Smooth muscle cell (in vitro differentiated cells): ENCODE measurements around the gene UACA. TPM values are rescaled to one million over a fixed set of nuclear protein-coding genes. Genes with fewer than 3 reads are reported as not detected.

Experiments
- DNase-seq: peaks from one replicate; lab custom pipeline; 2025; ENCODE audit not compliant: unreplicated experiment; lab: John Stamatoyannopoulos, UW
- H2AFZ ChIP-seq: fragments of 200-600 bp; sonication (generic); 2 replicates; pipeline ENCODE4 v1.6.0; 2016; ENCODE audit warnings: antibody characterized with exemption, low read depth, mild to moderate bottlenecking
- H3F3A ChIP-seq: fragments of 200-600 bp; sonication (generic); 2 replicates; pipeline ENCODE4 v1.6.0; 2017; ENCODE audit warnings: antibody characterized with exemption, low read depth
- H3K27ac ChIP-seq: fragments of 200-600 bp; sonication (generic); 2 replicates; pipeline ENCODE4 v1.5.1; 2016; ENCODE audit warnings: low read depth, mild to moderate bottlenecking
- H3K27me3 ChIP-seq: fragments of 200-600 bp; sonication (generic); 2 replicates; pipeline ENCODE4 v1.6.1; 2016; ENCODE audit warnings: low read depth, mild to moderate bottlenecking
- H3K36me3 ChIP-seq: fragments of 200-600 bp; sonication (generic); 2 replicates; pipeline ENCODE4 v1.5.1; 2016; ENCODE audit warnings: low read depth
- H3K4me1 ChIP-seq: fragments of 200-600 bp; sonication (generic); 2 replicates; pipeline ENCODE4 v1.5.1; 2016; ENCODE audit warnings: low read depth
- H3K4me2 ChIP-seq: fragments of 200-600 bp; sonication (generic); 2 replicates; pipeline ENCODE4 v1.6.0; 2016; ENCODE audit warnings: mild to moderate bottlenecking
- H3K4me3 ChIP-seq: fragments of 200-600 bp; sonication (generic); 2 replicates; pipeline ENCODE4 v1.5.1; 2016; ENCODE audit warnings: mild to moderate bottlenecking
- H3K79me2 ChIP-seq: fragments of 200-600 bp; sonication (generic); 2 replicates; pipeline ENCODE4 v1.6.0; 2016; ENCODE audit warnings: low read depth, mild to moderate bottlenecking
- H3K9ac ChIP-seq: fragments of 200-600 bp; sonication (generic); 2 replicates; pipeline ENCODE4 v1.6.0; 2016; ENCODE audit warnings: low read depth
- H3K9me3 ChIP-seq: fragments of 200-600 bp; sonication (generic); replicated peaks from 2 replicates; pipeline ENCODE4 v1.5.1; 2016; ENCODE audit warnings: low read depth
- H4K20me1 ChIP-seq: fragments of 200-600 bp; sonication (generic); 2 replicates; pipeline ENCODE4 v1.6.0; 2016; ENCODE audit warnings: low read depth
- WGBS: methylation state at CpG from one replicate; pipeline ENCODE4 v1.1.7; 2016; ENCODE audit warnings: low lambda C conversion rate; 5-methylcytosine and 5-hydroxymethylcytosine counted together
- polyA plus RNA-seq: library from polyadenylated mRNA; unstranded; fragments of >200 nt; fragmentation: Nextera tagmentation; extraction: Ambion mirVana; gene quantifications from 2 replicates; pipeline ENCODE4 v1.2.1, GENCODE V29; 2016
- total RNA-seq: library from RNA; depleted of rRNA; stranded (reverse); fragments of >200 nt; gene quantifications from 2 replicates; pipeline ENCODE4 v1.2.3, GENCODE V29; 2014
- TF ChIP-seq, protein P1 (sequence below): fragments of 200-600 bp; sonication (generic); IDR thresholded peaks from 2 replicates; pipeline ENCODE4 v1.5.1; 2017; ENCODE audit warnings: borderline replicate concordance, mild to moderate bottlenecking, antibody characterized with exemption; ENCODE audit not compliant: insufficient read depth, poor library complexity, severe bottlenecking

The UACA gene
- total and polyA plus RNA-seq, 2 experiments from 2014 or later, result 109 to 153 TPM

DNA sequence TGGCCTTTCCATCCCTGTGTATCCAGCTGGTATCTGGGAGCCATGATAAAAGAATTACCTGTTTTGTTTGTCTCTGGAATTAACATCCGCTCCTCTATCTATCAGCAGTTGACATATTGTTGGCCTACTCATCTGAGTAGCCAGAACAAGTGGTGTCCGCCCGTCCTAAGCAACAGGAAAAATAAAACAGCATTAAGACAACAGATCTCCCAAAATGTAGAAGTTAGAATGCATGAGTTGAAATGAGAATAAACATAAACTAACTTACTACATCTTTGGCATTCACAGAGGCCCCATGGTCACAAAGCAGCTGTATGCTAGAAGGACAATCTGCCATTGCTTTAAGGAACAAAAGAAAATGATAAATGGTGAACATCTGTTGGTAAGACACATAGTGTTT lies 75.9 kb downstream of the UACA start:
- H3F3A ChIP-seq, result no peaks in the 10 kb centered on the region
- no peaks in the 10 kb centered on the region for H3K9me3 ChIP-seq
- H3K4me3 ChIP-seq, result no peak overlapping the region
- H3K79me2 ChIP-seq, result peaks cover 36% of the 10 kb centered on the region
- peaks cover 26% of the 10 kb centered on the region for H3K36me3 ChIP-seq
- H3K4me1 ChIP-seq, result no peaks in the 10 kb centered on the region
- DNase-seq, result no peak
- TF ChIP-seq, protein P1, sequence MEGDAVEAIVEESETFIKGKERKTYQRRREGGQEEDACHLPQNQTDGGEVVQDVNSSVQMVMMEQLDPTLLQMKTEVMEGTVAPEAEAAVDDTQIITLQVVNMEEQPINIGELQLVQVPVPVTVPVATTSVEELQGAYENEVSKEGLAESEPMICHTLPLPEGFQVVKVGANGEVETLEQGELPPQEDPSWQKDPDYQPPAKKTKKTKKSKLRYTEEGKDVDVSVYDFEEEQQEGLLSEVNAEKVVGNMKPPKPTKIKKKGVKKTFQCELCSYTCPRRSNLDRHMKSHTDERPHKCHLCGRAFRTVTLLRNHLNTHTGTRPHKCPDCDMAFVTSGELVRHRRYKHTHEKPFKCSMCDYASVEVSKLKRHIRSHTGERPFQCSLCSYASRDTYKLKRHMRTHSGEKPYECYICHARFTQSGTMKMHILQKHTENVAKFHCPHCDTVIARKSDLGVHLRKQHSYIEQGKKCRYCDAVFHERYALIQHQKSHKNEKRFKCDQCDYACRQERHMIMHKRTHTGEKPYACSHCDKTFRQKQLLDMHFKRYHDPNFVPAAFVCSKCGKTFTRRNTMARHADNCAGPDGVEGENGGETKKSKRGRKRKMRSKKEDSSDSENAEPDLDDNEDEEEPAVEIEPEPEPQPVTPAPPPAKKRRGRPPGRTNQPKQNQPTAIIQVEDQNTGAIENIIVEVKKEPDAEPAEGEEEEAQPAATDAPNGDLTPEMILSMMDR, result no peak
- no peak overlapping the region for H3K4me2 ChIP-seq
- no peaks in the 10 kb centered on the region for H3K27me3 ChIP-seq
- H3K9ac ChIP-seq, result no peak overlapping the region
- peaks cover 28% of the 10 kb centered on the region for H4K20me1 ChIP-seq
- WGBS, result 92% methylated on average over 3 of the region's 3 CpGs
- H2AFZ ChIP-seq, result no peak overlapping the region
- H3K27ac ChIP-seq, result no peak overlapping the region

DNA sequence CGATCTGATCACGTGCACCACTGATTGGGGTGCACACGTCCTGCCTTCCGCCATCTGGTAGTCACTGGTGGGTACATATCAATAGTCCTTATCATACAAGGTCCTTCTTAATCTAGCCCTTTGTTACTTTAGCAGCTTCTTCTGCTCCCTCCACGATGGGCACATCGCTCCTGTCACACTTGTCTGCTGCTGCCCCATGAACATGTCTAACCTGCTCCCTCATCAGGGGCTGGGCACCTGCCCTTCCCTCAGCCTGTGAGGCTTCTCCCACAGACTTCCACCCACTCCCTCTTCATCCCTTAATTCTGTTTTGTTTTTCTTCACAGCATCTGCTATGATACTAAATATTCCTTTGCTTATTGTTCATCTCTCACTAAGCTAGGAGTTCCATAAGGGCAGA lies 82.5 kb downstream of the UACA start:
- Histone ChIP-seq H4K20me1 (peaks cover 22% of the 10 kb centered on the region), H3K4me3 (no peak overlapping the region), H3K79me2 (no peaks in the 10 kb centered on the region), H3K36me3 (peaks cover 20% of the 10 kb centered on the region), H3K9ac (no peak overlapping the region), H2AFZ (no peak overlapping the region), H3K4me2 (no peak overlapping the region), H3K4me1 (no peaks in the 10 kb centered on the region), H3K9me3 (no peaks in the 10 kb centered on the region), H3F3A (no peaks in the 10 kb centered on the region), H3K27ac (no peak overlapping the region), H3K27me3 (no peaks in the 10 kb centered on the region)
- DNase-seq, result no peak
- TF ChIP-seq, protein P1, result no peak
- 84% methylated on average over 6 of the region's 6 CpGs for WGBS

DNA sequence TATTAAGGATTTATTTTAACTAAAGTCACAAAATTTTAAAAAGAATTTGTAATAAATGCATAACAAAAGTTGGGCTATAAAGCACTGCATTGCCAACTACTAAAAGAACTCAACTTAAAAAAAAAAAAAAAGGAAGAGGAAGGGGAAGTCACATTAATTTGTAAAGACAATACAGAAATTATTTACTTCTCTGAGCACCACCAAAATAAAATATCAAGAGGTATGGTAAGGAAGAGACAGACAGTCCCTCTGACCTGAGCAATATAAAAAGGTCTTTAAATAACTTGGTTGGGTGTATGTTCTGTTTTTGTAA lies 83.5 kb downstream of the UACA start:
- H3K4me2 ChIP-seq, result no peak overlapping the region
- no peak overlapping the region for H3K9ac ChIP-seq
- no peaks in the 10 kb centered on the region for H3F3A ChIP-seq
- H3K79me2 ChIP-seq, result no peaks in the 10 kb centered on the region
- no peak overlapping the region for H3K27ac ChIP-seq
- peaks cover 19% of the 10 kb centered on the region for H4K20me1 ChIP-seq
- H3K27me3 ChIP-seq, result no peaks in the 10 kb centered on the region
- TF ChIP-seq, protein P1, result no peak
- DNase-seq, result no peak
- peaks cover 23% of the 10 kb centered on the region for H3K36me3 ChIP-seq
- no peak overlapping the region for H2AFZ ChIP-seq
- H3K4me3 ChIP-seq, result no peak overlapping the region
- no peaks in the 10 kb centered on the region for H3K9me3 ChIP-seq
- no peaks in the 10 kb centered on the region for H3K4me1 ChIP-seq

DNA sequence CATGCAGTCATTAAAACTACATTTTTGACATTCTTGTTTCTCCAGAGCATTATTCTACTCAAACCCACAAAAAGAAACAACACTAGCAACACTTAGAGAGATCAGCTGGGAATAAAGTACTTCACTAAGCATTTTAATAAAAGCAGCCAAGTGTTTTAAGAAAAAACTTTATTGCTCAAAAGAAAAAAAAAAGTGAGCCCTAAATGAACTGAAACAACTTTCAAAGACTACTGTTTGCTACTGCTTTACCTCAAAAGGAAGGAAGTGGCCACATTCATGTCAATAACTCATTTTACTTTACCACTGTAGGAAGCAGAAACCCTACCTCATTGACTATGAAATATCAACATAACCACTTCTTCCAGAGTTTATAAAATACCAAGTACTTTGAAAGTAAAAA lies 91.3 kb downstream of the UACA start:
- Histone ChIP-seq H3K9ac (no peak overlapping the region), H3K4me3 (no peak overlapping the region), H4K20me1 (no peaks in the 10 kb centered on the region), H2AFZ (no peak overlapping the region), H3K79me2 (no peaks in the 10 kb centered on the region), H3F3A (peaks cover 20% of the 10 kb centered on the region), H3K27me3 (no peaks in the 10 kb centered on the region), H3K36me3 (peaks cover 27% of the 10 kb centered on the region), H3K9me3 (no peaks in the 10 kb centered on the region), H3K4me2 (no peak overlapping the region), H3K27ac (peak overlapping the region; percentile 36), H3K4me1 (no peaks in the 10 kb centered on the region)
- TF ChIP-seq, protein P1, result no peak
- DNase-seq, result no peak
